Brain pericyte (primary cell): ENCODE results near the gene TSGA10IP.

ENCODE experiments used
- DNase-seq: peaks from one replicate; pipeline ENCODE4 v3.0.0-alpha.2; 2012; ENCODE audit warnings: low read depth, low spot score

The TSGA10IP gene

DNA sequence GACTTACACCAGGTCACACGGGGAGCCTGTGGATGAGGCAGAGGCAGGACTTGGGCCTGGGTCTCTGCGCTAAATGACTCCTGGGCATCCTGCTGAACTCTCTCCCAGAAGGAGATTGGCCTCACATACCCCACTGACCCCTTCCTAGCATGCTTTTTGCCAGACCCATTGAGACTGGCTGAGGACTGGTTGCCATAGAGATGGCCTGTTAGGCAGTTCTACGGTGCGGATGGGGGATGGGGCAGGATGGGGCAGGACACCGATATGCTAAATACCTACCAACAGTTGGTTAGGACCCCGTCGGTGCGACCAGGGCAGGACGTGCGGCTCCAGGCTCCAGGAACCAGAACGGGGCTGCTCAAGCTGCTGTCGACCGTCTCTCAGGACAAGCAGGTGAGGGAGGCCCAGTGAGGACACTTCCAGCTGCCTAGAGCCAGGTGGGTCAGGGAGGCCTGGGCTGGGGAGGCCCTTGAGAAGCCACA, at the start of gene TSGA10IP:
Gene TSGA10IP, plus strand, starts transcription at position 51 of the 482 bp plus-strand sequence. Its CDS starts 196 bp downstream, at position 247.
- DNase-seq: no peak

DNA sequence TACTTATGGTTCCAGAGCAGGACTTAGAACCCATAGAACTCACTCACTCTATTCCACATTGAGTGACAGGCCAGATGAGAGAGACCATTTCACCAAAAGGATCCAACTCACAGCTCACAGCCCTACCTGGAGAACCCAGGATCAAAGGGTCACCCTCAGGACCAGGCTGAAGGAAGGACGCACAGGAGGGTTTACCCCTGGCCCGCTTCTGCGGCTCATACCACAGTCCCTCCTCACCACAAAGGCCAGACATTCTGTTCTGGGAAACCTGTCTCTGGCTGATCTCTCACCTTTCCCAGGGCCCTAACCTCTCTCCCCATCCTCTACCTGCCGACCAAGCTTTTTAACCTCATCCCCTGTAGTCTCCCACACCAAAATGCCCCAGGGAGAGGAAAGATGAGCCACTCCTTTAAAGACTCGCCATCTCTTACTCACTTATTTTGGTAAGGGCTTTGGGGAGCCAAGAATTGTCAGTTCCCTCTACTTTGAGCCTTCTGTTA, 49.7 kb upstream of the TSGA10IP start:
- no peak for DNase-seq

GRCh38 chr11:65896034-65896999, 49.0 kb upstream of the TSGA10IP start:
- no peak for DNase-seq

DNA sequence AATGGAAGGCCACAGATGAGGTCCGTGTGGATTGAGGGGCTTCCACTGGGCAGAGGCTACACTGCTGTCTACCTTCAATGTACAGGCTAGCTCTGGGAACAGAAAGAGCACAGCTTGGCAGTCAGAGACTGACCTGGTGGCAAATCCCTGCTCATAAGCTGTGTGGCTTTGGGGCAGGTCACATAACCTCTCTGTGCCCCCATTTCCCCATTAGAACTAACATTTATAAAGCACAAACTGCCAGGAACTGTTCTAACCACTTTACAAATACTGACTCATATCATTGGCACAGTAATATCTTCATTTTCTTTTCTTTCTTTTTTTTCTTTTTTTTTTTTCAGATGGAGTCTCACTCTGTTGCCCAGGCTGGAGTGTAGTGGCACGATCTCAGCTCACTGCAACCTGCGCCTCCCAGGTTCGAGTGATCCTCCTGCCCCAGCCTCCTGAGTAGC, 48.2 kb upstream of the TSGA10IP start:
- DNase-seq: no peak

GRCh38 chr11:65898656-65899355, 46.5 kb upstream of the TSGA10IP start:
- DNase-seq: no peak

GRCh38 chr11:65899356-65900124, 45.7 kb upstream of the TSGA10IP start:
- DNase-seq: no peak

DNA sequence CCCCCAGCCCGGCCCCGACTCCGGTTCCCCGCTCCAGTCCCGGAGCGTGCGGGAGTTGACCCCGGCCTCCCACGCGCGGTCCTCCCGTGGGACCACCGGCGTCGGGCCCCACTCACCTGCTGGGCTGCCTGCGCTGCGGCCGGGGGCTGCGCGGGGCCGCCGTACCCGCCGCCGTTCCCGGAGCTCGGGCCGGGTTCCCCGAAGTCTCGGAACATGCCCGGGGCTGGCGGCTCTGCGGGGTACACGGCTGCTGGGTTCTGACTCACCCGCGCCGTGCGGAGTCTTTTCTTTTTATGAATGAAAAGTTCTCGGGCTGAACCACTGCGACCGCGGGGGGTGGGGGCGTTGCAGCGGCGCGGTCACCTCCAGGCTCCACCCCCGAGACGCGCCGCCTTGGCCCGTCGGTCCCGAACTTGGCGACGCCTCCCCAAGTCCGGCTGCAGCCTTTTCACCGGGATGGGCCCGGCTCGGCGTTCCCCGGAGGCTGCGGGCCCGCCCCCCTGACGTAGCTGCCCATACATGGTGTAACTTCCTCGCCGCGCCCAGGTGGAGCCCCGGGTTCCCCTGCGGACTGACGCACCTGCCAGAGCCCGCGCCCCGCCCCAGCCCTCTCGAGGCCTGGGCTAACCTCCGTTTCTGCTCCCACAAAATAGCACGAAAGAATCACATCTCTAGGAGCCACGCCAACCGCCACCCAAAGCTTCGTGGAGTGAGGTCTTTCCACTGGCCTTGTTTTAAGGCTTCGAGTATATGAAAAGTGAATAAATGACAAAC, 45.0 kb upstream of the TSGA10IP start, which contains the start of gene FOSL1:
Gene FOSL1, minus strand, starts transcription at position 264 of the 774 bp plus-strand sequence. Its CDS starts 49 bp downstream, at position 215.
- DNase-seq: peak; percentile 70

DNA sequence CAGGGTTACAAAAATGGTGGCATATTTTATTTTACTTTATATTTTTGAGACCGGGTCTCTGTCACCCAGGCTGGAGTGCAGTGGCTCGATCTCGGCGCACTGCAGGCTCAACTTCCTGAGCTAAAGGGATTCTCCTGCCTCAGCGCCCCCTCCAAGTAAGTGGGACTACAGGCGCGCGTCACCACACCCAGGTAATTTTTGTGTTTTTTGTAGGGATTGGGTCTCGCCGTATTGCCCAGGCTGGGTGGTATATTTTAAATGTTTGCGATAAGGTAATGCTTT, 44.4 kb upstream of the TSGA10IP start:
- no peak for DNase-seq

DNA sequence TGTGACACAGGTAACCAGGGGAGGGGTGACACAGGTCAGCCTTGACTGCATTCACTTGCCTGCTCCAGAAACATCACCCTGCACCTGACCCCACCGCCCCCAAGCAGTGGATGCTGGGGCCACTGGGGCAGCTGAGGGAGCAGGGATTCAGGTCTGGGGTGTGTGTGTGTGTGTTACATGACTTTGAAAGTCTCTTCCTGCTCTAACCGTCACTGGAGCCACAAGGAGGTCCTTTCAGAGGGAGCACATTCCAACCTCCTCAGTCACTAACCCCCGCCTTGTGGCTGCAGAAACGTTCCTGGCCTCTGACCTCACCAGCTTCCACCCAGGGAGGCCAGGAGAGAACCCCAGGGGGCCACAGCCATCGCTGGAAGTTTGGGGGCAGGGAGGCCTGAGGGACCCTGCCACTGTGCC, 42.2 kb upstream of the TSGA10IP start:
- no peak for DNase-seq

- no peak for DNase-seq
Observed at GRCh38 chr11:65903715-65904114, 41.6 kb upstream of the TSGA10IP start.

GRCh38 chr11:65906602-65907001, 38.7 kb upstream of the TSGA10IP start:
- DNase-seq: no peak

DNA sequence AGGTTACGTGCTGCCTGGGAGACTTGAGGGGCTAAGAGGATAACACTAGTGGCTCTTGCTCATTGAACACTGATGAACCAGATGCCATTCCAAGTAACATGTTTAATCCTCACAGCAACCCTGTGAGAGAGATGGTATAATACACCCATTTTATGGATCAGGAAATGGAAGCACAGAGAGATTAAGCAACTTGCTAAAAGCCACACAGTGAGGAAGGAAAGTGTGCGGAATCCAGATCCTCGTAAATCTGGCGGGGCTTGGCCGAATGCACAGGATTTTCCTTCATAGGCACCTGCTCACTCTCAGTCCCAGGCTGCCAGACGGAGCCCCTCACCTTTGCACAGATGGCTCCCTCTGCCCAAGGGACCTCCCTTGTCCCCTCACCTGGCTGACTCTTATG, 37.4 kb upstream of the TSGA10IP start:
- DNase-seq: no peak

- DNase-seq: no peak
Observed at GRCh38 chr11:65911682-65912568, 33.4 kb upstream of the TSGA10IP start.

- DNase-seq: no peak
Observed at GRCh38 chr11:65912845-65913244, 32.4 kb upstream of the TSGA10IP start.

DNA sequence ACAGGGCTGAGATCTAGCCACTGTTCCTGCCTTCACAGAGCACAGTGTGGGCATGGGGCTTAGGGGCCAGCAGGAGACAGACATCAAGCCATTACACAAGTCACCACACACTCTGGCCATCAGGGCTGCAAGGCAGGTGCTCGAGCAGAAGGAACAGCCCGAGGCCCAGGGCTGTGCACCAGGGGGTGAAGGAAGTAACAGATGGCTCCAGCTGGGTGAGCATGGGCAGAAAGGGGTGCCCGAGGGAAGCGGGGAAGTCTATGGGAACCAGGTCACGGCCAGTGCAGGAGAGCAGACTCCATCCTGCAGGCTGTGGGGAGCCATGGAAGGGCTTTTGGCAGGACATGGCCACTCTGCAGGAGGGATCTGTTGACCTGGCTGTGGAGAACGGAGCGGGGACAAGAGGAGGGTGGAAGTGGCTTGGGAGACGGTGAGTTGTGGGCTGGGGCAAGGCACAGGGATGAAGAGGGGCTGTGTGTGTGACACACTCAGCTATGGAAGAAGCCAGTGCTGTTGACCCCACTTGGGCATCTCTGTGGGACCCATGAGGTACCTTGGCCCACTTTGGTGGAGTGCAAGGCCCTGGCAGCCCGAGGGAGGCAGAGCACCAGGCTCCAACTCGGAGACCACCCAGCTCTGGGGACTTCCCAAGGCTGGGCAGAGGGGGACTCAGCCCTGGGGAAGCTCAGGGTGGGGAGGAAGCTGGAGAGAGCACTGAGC, 30.0 kb upstream of the TSGA10IP start:
- no peak for DNase-seq

DNA sequence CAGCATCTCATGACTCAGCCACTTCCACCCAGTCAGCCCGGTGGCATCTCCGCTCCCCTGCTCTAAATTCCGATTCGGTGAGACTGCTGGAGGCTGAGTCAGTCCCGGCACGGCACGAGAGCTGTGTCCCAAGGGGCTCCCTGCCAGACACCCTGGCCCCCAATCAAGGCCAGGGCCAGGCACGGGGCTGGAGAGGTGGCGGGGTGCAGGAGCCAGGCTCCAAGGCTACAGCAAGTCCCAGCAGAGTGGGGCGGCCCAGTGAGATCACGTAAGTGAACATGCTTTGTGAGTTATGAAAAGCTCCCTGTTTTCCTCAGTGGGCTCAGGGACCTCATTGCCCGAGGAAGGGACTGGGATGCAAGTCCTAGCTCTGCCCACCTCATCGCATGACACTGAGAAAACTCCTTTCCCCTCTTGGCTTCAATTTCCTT, 29.4 kb upstream of the TSGA10IP start:
- DNase-seq: peak; percentile 75

DNA sequence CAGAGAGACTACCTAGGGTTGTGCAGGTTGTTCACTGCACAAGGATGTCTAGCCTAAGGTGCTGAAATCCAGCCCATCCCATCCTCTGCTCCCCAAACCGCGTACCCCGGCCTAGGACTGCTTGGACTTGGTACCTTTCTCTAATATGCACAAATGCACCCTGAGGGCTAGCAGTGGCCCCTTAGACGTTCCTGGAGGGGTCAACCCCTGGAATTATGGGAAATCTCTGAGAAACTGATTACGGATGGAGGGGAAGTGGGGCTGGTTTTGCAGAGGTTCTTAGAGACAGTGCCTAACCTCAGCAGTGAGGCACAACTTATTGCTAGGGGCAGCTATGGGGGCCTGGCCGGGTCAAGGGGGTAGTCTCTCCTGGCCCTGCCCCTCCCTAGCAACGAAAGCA, 28.9 kb upstream of the TSGA10IP start:
- DNase-seq: no peak

DNA sequence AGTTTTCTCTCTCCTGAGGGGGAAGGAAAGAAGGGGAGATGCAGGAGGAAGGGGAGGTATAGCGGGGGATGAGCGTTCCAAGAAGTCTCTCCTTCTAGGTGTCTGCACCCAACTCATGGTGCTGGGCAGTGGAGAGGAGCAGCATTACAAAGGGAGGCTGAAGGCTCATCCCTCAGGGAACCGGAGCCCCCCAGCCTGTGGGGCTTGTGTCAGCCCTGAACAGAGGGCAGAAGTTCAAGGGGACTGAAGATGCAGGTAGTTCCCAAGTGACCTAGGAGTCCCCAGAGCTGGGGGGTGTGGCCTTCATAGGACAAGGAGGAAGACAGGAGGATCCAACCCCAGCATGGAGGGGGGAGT, 28.2 kb upstream of the TSGA10IP start:
- DNase-seq: no peak
